ENCODE data around the gene FRMD4A.

GRCh38 chr10:13754277-13754676, 576.4 kb downstream of the FRMD4A start:
- TF ChIP-seq CTCF (IDR thresholded peaks at IDR 0.05), result no peak
- TF ChIP-seq POLR2A (IDR thresholded peaks at IDR 0.05), result no peak
